ENCODE measurements around the gene RLN3.
"Not testable (repeated sequence)": the region's sequence is repeated elsewhere in the genome, so short reads cannot be mapped to it uniquely, and the experiment has no call there.

DNA sequence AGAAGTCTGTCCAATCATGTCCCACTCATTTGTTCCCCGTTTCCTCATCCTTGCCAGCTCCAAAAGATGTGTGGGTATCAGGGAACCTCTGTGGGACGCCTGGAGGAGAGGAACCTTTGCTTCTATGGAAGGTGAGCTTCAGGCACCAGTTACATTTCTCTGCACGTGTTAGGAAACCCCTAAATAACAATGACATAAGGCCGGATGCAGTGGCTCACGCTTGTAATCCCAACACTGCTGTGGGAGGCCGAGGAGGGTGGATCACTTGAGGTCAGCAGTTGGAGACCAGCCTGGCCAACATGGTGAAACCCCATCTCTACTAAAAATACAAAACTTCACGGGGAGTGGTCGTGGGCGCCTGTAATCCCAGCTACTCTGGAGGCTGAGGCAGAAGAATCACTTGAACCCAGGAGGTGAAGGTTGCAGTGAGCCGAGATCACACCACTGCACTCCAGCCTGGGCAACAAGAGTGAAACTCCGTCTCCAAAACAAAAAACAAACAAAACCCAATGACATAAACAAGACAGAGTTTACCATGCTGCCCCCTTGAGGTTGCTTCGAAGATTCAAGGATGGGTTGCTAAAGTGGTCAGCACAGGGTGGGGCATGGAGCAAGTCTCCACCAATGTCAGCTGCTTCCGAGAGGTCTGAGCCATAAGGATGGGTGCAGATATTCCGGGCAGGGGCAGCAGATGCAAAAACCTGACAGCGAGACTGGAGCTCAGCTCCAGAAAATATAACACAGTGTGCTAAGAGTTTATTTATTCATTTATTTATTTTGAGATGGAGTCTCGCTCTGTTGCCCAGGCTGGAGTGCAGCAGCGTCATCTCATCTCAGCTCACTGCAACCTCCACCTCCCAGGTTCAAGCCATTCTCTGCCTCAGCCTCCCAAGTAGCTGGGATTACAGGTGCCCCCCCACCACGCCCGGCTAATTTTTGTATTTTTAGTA lies 15.0 kb downstream of the RLN3 start:
- TF ChIP-seq, protein P1, sequence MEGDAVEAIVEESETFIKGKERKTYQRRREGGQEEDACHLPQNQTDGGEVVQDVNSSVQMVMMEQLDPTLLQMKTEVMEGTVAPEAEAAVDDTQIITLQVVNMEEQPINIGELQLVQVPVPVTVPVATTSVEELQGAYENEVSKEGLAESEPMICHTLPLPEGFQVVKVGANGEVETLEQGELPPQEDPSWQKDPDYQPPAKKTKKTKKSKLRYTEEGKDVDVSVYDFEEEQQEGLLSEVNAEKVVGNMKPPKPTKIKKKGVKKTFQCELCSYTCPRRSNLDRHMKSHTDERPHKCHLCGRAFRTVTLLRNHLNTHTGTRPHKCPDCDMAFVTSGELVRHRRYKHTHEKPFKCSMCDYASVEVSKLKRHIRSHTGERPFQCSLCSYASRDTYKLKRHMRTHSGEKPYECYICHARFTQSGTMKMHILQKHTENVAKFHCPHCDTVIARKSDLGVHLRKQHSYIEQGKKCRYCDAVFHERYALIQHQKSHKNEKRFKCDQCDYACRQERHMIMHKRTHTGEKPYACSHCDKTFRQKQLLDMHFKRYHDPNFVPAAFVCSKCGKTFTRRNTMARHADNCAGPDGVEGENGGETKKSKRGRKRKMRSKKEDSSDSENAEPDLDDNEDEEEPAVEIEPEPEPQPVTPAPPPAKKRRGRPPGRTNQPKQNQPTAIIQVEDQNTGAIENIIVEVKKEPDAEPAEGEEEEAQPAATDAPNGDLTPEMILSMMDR (conservative IDR thresholded peaks at IDR 0.05; ENCODE audit: low read depth, low read length) = peak; percentile 68
- not testable (repeated sequence) for TF ChIP-seq EZH2phosphoT487 (IDR thresholded peaks at IDR 0.05; ENCODE audit: borderline replicate concordance, low read length); EZH2 (IDR thresholded peaks at IDR 0.05; ENCODE audit: low read length, unreplicated experiment)

All from PC-3 (cell line).